GM21786 (cell line): ENCODE data around the gene PIGR.

Source experiments
- ATAC-seq: cut with Tn5 transposase; IDR thresholded peaks from one replicate; pipeline ENCODE4 v1.9.1; 2021; ENCODE audit not compliant: unreplicated experiment

The PIGR gene

DNA sequence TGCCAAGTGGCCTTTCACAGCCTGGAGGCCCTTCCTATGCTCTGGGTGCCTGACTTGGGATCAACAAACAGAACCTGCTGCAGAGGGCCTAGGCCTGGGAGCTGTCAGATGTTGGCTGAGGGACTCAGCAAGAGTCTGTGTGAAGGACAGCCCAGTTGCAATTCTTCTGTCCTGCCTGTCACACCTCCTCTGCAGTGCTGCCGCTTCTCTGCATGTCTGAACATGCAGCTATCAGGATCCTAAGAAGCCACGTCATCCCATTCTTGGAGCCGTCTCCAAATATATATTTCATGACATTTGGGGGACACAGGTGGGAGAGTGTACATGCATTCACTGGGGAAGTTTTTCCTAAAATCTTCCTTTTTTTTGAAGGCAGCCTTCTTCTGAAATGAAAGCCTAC, 15.4 kb upstream of the PIGR start:
- ATAC-seq = no peak

- no peak for ATAC-seq
These were observed 14.6 kb upstream of the PIGR start for GRCh38 chr1:206960676-206961386.

- ATAC-seq = no peak
These were observed 11.9 kb upstream of the PIGR start for GRCh38 chr1:206958144-206958543.

DNA sequence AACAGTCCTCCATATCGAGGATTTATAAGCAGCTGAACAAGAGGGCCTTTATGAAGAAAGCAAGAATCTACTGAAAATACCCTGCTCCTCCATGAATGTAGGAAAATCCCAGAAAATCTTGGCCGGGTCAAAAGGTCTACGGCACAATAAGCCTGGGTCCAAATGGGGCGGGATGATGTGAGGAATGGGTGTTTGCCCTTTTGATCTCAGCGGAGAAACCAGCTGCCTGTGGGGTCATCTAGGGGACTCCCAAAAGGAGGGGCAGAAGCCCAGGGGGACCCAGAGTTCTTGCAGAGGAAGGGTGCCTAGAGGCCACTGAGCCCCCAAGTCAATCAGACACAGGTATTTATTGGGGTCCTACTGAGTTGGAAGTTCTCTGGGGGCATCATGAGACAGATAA, 11.4 kb upstream of the PIGR start:
- no peak for ATAC-seq

DNA sequence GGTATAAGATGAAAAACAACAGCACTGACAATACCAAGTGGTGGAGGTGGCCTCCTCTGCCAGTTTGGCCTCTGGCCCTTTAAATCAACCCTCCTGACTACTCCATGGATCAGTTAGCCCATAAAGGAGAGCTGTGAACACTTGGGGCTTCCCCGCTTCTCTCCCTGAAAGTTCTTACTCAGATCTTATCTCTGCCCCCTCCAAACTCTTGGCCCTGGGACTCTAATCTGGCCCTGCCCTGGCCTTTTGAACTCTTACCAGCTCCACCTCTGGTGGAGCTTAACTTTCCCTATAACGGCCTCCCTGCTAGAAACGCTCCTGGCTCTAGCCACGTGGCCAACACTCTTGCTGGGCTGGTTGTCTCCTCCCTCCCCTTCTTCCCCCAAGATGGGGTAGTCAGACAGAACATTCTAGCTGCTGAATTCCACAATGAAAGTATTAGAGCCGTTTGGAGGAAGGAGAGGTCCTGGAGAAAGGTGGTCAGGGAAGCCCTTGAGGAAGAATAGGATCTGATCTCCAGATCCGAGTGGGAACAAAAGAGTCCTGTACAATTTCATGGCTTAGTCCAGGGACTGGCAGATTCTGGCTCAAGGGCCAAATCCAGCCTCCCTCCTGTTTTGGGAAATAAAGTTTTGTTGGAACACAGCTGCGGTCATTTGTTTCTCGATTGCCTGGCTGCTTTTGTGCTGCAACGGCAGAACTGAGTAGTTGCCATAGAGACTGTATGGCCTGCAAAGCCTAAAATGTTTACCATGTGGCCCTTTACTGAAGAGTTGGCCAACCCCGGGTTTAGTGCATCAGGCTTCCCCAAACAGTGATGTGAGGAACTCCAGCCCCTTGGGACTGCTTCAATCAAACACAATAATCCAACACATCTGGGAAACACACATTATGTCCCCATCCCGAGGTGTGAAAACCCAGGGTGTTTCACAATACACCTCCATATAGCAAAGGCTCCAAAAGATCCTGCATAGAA, 9.5 kb upstream of the PIGR start:
- peak; percentile 45 for ATAC-seq

GRCh38 chr1:206954459-206955342, 8.4 kb upstream of the PIGR start:
- no peak for ATAC-seq

DNA sequence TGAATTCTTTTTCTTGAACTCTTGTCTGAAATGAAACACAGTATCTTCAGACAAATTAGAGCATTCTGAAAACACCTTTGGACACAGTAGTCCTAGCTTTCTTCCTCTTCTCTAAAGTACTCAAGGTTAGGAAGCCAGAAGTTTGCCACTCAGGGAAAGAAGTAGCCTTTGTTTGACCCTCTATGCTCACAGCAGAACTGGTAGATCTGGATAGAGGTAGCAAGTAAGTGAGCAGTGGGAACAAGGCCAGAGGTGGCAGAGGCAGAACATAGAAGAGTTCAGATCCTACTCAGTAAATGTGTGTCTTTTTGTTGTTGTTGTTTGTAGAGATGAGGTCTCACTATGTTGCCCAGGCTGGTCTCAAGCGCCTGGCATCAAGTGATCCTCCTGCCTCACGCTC, 7.4 kb upstream of the PIGR start:
- ATAC-seq = no peak

DNA sequence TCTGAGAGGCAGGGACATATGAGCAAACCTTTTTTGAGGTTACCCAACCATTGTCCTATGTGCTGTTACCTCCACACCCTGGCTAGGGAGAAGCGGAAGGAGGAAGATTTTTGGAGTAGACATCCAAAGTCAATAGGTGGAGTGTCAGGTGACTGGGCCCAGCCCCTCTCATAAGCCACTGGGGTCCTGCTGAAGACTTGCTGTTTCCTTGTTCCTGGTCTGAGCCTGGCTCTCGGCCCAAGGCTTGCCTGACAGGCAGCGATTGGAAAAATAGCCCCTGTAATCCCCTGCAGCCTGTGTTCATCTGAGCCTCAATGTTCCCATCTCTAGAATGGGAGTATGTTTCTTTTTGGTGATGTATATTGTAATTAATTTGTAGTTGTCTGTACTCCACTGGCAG, 6.9 kb upstream of the PIGR start:
- no peak for ATAC-seq

DNA sequence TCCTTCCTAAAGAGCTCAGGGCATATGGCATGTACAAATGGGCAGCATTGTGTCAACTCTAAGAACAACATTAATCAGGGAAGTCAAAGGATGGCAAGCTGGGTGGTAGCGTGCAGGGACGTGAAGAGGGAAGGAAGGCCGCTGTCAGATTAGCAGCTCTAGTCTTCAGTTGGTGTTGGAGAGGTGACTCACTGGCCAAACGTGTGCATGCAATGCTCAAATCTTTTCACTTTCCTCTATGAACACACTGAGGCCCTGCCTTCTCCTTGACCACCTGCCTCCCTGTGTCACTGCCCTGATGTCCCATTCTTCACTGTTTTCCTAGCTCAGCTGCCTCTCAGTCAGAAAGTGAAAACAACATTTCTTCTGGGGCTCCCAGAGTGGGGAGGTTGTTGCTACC, 5.9 kb upstream of the PIGR start:
- peak; percentile 32 for ATAC-seq

- no peak for ATAC-seq
These were observed 5.2 kb upstream of the PIGR start for GRCh38 chr1:206951318-206952100.

DNA sequence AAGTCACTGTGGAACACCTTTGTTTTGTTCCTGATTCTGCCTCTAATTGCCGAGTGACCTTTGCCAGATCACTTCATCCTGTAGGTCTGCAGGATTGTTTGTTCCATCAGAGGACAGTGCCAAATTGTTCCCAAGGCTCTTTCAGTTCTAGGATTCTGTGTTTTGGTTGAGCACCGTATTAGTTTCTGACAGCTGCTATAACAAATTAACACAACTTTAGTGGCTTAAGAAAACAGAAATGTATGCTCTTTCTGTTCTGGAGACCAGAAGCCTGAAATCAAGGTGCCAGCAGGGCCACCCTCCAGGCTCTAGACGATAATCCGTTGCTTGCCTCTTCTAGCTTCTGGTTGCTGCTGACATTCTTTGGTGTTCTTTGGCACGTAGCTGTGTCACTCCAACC, 3.4 kb upstream of the PIGR start:
- no peak for ATAC-seq

DNA sequence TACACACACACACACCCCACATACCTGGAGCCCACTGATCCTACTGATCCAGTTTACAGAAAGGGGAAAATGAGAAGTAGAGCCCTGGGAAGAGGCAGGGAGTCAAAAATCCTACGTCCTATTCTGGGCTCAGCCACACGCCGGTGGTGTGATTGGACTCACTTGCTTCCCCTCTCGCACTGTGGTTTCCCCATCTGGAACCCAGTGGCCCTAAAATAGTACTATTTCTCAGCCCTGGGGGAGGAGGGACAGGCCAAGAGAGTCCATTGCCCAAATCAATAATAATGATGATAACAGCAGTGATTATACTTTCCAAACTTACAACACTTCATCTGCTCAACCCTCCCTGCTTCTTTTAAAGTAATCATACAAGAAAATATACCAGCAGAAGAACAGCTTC, 2.9 kb upstream of the PIGR start:
- no peak for ATAC-seq

DNA sequence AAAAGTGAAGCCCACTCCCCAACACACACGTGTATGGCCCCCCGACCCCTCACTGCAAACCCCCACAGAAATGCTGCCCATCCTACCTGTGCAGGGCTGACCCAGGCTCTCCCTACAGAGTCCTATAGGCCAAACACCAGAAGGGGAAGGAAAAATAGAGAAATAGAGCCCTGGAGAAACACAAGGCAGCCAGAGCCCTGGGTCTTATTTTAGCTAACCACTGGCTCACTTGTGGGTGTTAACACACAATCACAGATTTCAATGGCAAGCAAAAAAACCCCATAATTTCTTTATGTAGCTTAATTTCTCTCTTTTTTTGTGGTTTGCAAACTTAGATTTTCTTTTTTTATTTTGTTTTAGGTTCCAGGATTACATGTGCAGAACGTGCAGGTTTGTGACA, 989 bp upstream of the PIGR start:
- no peak for ATAC-seq

GRCh38 chr1:206945779-206946178, 487 bp downstream of the PIGR start:
- ATAC-seq = no peak

DNA sequence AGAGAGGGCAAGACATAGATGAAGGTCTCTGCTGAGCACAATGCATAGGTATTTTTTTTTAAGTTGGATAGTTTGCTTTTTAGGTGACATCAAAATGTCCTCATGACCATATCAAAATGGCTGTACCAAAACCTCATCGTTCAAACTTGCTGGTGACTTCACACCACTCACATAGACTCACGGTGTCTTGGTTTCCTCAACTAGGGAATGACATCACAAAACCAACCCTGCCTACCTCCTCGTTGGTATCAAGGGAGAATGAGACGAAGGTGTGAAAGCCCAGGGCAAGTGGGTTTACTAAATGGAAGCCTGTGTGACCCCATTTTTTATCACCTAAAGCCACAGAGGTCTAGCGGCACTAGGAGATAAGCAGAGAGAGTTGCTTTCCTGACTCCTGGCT, 1.6 kb downstream of the PIGR start:
- ATAC-seq = no peak

DNA sequence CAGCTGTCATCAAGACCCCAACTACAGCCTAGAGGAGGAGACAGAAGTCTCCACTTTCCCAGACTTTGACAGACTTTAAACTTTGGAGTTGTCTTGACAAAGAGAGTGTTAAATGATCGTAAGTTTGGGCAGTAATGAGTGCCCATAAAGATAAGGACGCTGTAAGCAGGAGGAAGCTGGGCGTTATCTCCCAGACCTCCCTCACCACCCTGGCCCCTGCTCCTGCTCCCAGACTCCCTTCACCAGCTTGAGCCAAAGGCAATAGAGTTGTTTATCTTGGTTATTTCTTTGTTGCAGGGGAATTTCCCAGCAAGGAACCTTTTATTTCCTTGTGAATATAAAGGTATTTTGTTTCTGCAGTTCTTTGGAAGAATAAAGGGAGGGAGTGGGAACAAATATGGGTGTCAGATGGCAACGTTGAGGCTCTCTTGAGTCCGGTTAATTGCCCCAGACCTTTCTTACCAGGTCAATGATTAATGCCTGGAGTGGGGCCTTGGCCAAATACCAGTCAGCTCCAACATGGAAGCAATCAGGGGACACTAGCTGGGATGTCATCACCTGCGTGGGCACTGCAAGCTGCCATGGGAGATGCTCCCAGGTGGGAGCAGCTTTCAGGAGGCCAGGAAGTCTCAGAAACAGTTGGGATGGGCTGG, 4.4 kb downstream of the PIGR start:
- no peak for ATAC-seq

DNA sequence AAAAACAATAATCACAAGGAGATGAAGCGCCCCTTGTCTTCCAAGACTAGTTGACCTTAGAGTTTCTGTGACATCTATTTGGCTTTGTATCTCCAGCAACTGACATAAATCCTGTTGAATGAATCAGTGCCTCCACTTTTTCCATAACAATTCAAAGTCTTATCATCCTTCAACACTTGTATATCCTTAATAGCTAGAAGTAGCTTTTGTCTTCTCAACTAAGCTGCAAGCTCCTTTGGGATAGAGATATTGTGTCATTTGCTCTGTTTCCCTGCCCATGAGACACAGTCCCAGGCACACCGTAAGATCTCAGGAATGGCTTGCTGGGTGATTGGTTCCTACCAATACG, 5.7 kb downstream of the PIGR start:
- ATAC-seq = no peak

- no peak for ATAC-seq
These were observed 6.3 kb downstream of the PIGR start for GRCh38 chr1:206939841-206940587.

DNA sequence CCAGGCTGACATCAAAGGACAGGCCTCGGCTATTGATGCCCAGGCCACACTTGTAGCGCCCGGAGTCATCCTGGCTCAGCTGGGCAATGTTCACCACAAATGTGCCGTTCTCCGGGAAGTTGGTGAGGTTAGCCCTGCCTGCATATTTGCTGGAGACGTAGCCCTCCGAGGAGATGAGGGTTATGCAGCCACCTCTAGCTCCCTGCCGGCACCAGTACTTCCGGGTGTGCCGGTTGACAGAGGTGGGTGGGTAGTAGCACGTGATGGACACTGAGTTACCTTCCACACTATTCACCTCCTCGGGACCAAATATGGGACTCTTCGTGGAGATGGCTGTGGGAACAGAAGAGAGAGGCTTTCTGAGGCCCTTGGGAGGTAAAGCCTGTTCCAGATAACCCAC, 7.1 kb downstream of the PIGR start:
- no peak for ATAC-seq
